Measurements from ENCODE around the gene MSRB1. TPM values are rescaled to one million over a fixed set of nuclear protein-coding genes. Genes with fewer than 3 reads are reported as not detected.

The MSRB1 gene
- total and polyA plus RNA-seq, 8 donors, result 6.2 to 68.5 (median 31.2) TPM; not detected in 1

- no peak for DNase-seq
- Histone ChIP-seq H3K27ac (no peak overlapping the region), H3K27me3 (peaks cover 0 to 79% (median 12%) of the 10 kb centered on the region in 3 donors), H3K9me3 (no peaks in the 10 kb centered on the region), H3K36me3 (no peaks in the 10 kb centered on the region), H3K4me1 (peaks cover 5 to 19% (median 13%) of the 10 kb centered on the region in 4 donors), H3K4me3 (no peak overlapping the region)
- no peak for TF ChIP-seq POLR2A (IDR thresholded peaks at IDR 0.05)
- no peak for TF ChIP-seq POLR2AphosphoS5 (IDR thresholded peaks at IDR 0.05)
- no peak for TF ChIP-seq CTCF (IDR thresholded peaks at IDR 0.05)
- no peak for TF ChIP-seq EP300 (IDR thresholded peaks at IDR 0.05)
- intact Hi-C loops (cut with DNase I; ENCODE audit: low total_unique reads), result no loop called here
- WGBS, 5 donors, result 53 to 63% (median 62%) methylated on average over 2 to 9 of the region's 9 CpGs
Measured at GRCh38 chr16:1908983-1909382, 34.0 kb downstream of the MSRB1 start.

GRCh38 chr16:1908184-1908583, 34.8 kb downstream of the MSRB1 start:
- no peak overlapping the region for H3K4me3 ChIP-seq
- WGBS, 5 donors, result 65 to 87% (median 81%) methylated on average over 12 to 17 of the region's 17 CpGs
- H3K9me3 ChIP-seq, result no peaks in the 10 kb centered on the region
- no peak overlapping the region for H3K27ac ChIP-seq
- no peaks in the 10 kb centered on the region for H3K36me3 ChIP-seq
- H3K27me3 ChIP-seq, result peaks cover 0 to 79% (median 12%) of the 10 kb centered on the region in 3 donors
- no peak for DNase-seq
- intact Hi-C loops (cut with DNase I; ENCODE audit: low total_unique reads), result no loop called here
- TF ChIP-seq POLR2A (IDR thresholded peaks at IDR 0.05), result no peak
- no peak for TF ChIP-seq POLR2AphosphoS5 (IDR thresholded peaks at IDR 0.05)
- no peak for TF ChIP-seq CTCF (IDR thresholded peaks at IDR 0.05)
- no peak for TF ChIP-seq EP300 (IDR thresholded peaks at IDR 0.05)
- H3K4me1 ChIP-seq, result peaks cover 0 to 12% (median 5%) of the 10 kb centered on the region in 4 donors

GRCh38 chr16:1907226-1907860, 35.7 kb downstream of the MSRB1 start:
- intact Hi-C loops (cut with DNase I; ENCODE audit: low total_unique reads), result no loop called here
- DNase-seq, result no peak
- WGBS, 5 donors, result 69 to 83% (median 80%) methylated on average over 13 to 17 of the region's 17 CpGs
- H3K9me3 ChIP-seq, result no peaks in the 10 kb centered on the region
- H3K27me3 ChIP-seq, result peaks cover 0 to 84% (median 12%) of the 10 kb centered on the region in 3 donors
- H3K4me3 ChIP-seq, result no peak overlapping the region
- peaks cover 0 to 4% (median 2%) of the 10 kb centered on the region in 4 donors for H3K4me1 ChIP-seq
- H3K27ac ChIP-seq, result no peak overlapping the region
- H3K36me3 ChIP-seq, result no peaks in the 10 kb centered on the region
- no peak for TF ChIP-seq EP300 (IDR thresholded peaks at IDR 0.05)
- TF ChIP-seq POLR2A (IDR thresholded peaks at IDR 0.05), result no peak
- TF ChIP-seq CTCF (IDR thresholded peaks at IDR 0.05), result no peak

GRCh38 chr16:1906846-1907165, 36.2 kb downstream of the MSRB1 start:
- Histone ChIP-seq H3K4me3 (no peak overlapping the region), H3K27me3 (peaks cover 0 to 79% (median 12%) of the 10 kb centered on the region in 3 donors), H3K27ac (no peak overlapping the region), H3K9me3 (no peaks in the 10 kb centered on the region), H3K36me3 (no peaks in the 10 kb centered on the region), H3K4me1 (peaks cover 0 to 4% (median 0%) of the 10 kb centered on the region in 4 donors)
- TF ChIP-seq CTCF (IDR thresholded peaks at IDR 0.05) (no peak), POLR2AphosphoS5 (IDR thresholded peaks at IDR 0.05) (no peak), POLR2A (IDR thresholded peaks at IDR 0.05) (no peak), EP300 (IDR thresholded peaks at IDR 0.05) (no peak)
- DNase-seq, result no peak
- WGBS, 5 donors, result 71 to 88% (median 86%) methylated on average over 5 of the region's 5 CpGs
- intact Hi-C loops (cut with DNase I; ENCODE audit: low total_unique reads), result no loop called here

Measured in stomach (tissue), 9 donors.